NCI-H748 (cell line): Measurements from ENCODE around the gene SHMT1.

Source experiments
- DNase-seq: peaks from one replicate; lab custom pipeline; 2025; ENCODE audit not compliant: unreplicated experiment; lab: John Stamatoyannopoulos, UW

SHMT1 gene

GRCh38 chr17:18291718-18292540 is 71.4 kb downstream of the SHMT1 start:
- DNase-seq, result no peak

- no peak for DNase-seq
These were observed 78.1 kb downstream of the SHMT1 start for GRCh38 chr17:18285296-18285695.

- no peak for DNase-seq
These were observed 81.6 kb downstream of the SHMT1 start for GRCh38 chr17:18281788-18282187.

GRCh38 chr17:18280766-18281371 is 82.5 kb downstream of the SHMT1 start:
- DNase-seq, result no peak

- no peak for DNase-seq
These were observed 83.1 kb downstream of the SHMT1 start for GRCh38 chr17:18280249-18280648.

- no peak for DNase-seq
These were observed 84.5 kb downstream of the SHMT1 start for GRCh38 chr17:18278867-18279266.
